ENCODE measurements around the gene ZMIZ1. TPM values are rescaled to one million over a fixed set of nuclear protein-coding genes. Genes with fewer than 3 reads are reported as not detected.

ZMIZ1 gene
- total RNA-seq, 1 experiment from 2014 or later: 11.5 TPM

- Histone ChIP-seq H3K4me1 (peaks cover 55% of the 10 kb centered on the region), H3K36me3 (peaks cover 7% of the 10 kb centered on the region; the same call in 1 of the 2 replicates), H3K4me3 (no peak overlapping the region), H3K27ac (no peak overlapping the region), H3K27me3 (no peaks in the 10 kb centered on the region), H3K9me3 (replicated peaks) (no peaks in the 10 kb centered on the region)
- DNase-seq: peak in 1 of 2 experiments; percentile 46
Measured at GRCh38 chr10:79162861-79163665, 94.3 kb downstream of the ZMIZ1 start.

- Histone ChIP-seq H3K9me3 (replicated peaks) (no peaks in the 10 kb centered on the region), H3K27ac (no peak overlapping the region), H3K4me1 (peaks cover 50% of the 10 kb centered on the region), H3K36me3 (peaks cover 7% of the 10 kb centered on the region; the same call in 1 of the 2 replicates), H3K27me3 (no peaks in the 10 kb centered on the region), H3K4me3 (no peak overlapping the region)
- no peak for DNase-seq
Measured at GRCh38 chr10:79163666-79163975, 94.9 kb downstream of the ZMIZ1 start.

GRCh38 chr10:79164075-79164474, 95.3 kb downstream of the ZMIZ1 start:
- no peak for DNase-seq
- Histone ChIP-seq H3K9me3 (replicated peaks) (no peaks in the 10 kb centered on the region), H3K4me1 (peaks cover 45% of the 10 kb centered on the region), H3K36me3 (peaks cover 7% of the 10 kb centered on the region; the same call in 1 of the 2 replicates), H3K4me3 (no peak overlapping the region), H3K27me3 (no peaks in the 10 kb centered on the region), H3K27ac (no peak overlapping the region)

GRCh38 chr10:79165070-79165778, 96.5 kb downstream of the ZMIZ1 start:
- no peak for DNase-seq
- Histone ChIP-seq H3K4me1 (peaks cover 43% of the 10 kb centered on the region), H3K27me3 (no peaks in the 10 kb centered on the region), H3K27ac (peak overlapping the region; percentile 39; the same call in 1 of the 2 replicates), H3K4me3 (no peak overlapping the region), H3K36me3 (peaks cover 7% of the 10 kb centered on the region; the same call in 1 of the 2 replicates), H3K9me3 (replicated peaks) (no peaks in the 10 kb centered on the region)

GRCh38 chr10:79166312-79166721, 97.6 kb downstream of the ZMIZ1 start:
- H3K9me3 ChIP-seq (replicated peaks): no peaks in the 10 kb centered on the region
- H3K4me3 ChIP-seq: no peak overlapping the region
- peaks cover 52% of the 10 kb centered on the region for H3K4me1 ChIP-seq
- H3K27ac ChIP-seq: peak overlapping the region; percentile 39; the same call in 1 of the 2 replicates
- peak in 1 of 2 experiments; percentile 60 for DNase-seq
- H3K36me3 ChIP-seq: peaks cover 7% of the 10 kb centered on the region; the same call in 1 of the 2 replicates
- H3K27me3 ChIP-seq: no peaks in the 10 kb centered on the region

GRCh38 chr10:79166741-79167140, 98.0 kb downstream of the ZMIZ1 start:
- peaks cover 7% of the 10 kb centered on the region; the same call in 1 of the 2 replicates for H3K36me3 ChIP-seq
- H3K27ac ChIP-seq: peak overlapping the region; percentile 39; the same call in 1 of the 2 replicates
- no peaks in the 10 kb centered on the region for H3K9me3 ChIP-seq (replicated peaks)
- H3K4me3 ChIP-seq: no peak overlapping the region
- no peak for DNase-seq
- H3K4me1 ChIP-seq: peaks cover 52% of the 10 kb centered on the region
- no peaks in the 10 kb centered on the region for H3K27me3 ChIP-seq

GRCh38 chr10:79167537-79167936, 98.8 kb downstream of the ZMIZ1 start:
- no peak overlapping the region for H3K4me3 ChIP-seq
- H3K36me3 ChIP-seq: peaks cover 7% of the 10 kb centered on the region; the same call in 1 of the 2 replicates
- H3K27me3 ChIP-seq: no peaks in the 10 kb centered on the region
- DNase-seq: no peak
- H3K4me1 ChIP-seq: peaks cover 59% of the 10 kb centered on the region
- H3K27ac ChIP-seq: no peak overlapping the region
- H3K9me3 ChIP-seq (replicated peaks): no peaks in the 10 kb centered on the region

- DNase-seq: no peak
- Histone ChIP-seq H3K4me3 (no peak overlapping the region), H3K36me3 (peaks cover 7% of the 10 kb centered on the region; the same call in 1 of the 2 replicates), H3K9me3 (replicated peaks) (no peaks in the 10 kb centered on the region), H3K27ac (no peak overlapping the region), H3K27me3 (no peaks in the 10 kb centered on the region), H3K4me1 (peaks cover 59% of the 10 kb centered on the region)
Measured at GRCh38 chr10:79168210-79168609, 99.4 kb downstream of the ZMIZ1 start.

GRCh38 chr10:79170226-79170752, 101.5 kb downstream of the ZMIZ1 start:
- Histone ChIP-seq H3K27me3 (no peaks in the 10 kb centered on the region), H3K4me3 (no peak overlapping the region), H3K9me3 (replicated peaks) (no peaks in the 10 kb centered on the region), H3K36me3 (0 out of 2 replicates have a peak, but pooled peaks cover 5% of the 10 kb centered on the region), H3K4me1 (peaks cover 64% of the 10 kb centered on the region), H3K27ac (no peak overlapping the region)
- peak in 1 of 2 experiments; percentile 68 for DNase-seq

GRCh38 chr10:79170993-79171392, 102.2 kb downstream of the ZMIZ1 start:
- H3K4me1 ChIP-seq: peaks cover 64% of the 10 kb centered on the region

GRCh38 chr10:79171504-79171903, 102.7 kb downstream of the ZMIZ1 start:
- H3K27ac ChIP-seq: no peak overlapping the region
- peaks cover 64% of the 10 kb centered on the region for H3K4me1 ChIP-seq
- H3K36me3 ChIP-seq: 0 out of 2 replicates have a peak, but pooled peaks cover 5% of the 10 kb centered on the region
- H3K27me3 ChIP-seq: no peaks in the 10 kb centered on the region
- DNase-seq: no peak
- no peaks in the 10 kb centered on the region for H3K9me3 ChIP-seq (replicated peaks)
- H3K4me3 ChIP-seq: no peak overlapping the region

More at GRCh38 chr10:79170993-79171392, 102.2 kb downstream of the ZMIZ1 start:
- no peak overlapping the region for H3K27ac ChIP-seq
- no peak overlapping the region for H3K4me3 ChIP-seq
- no peaks in the 10 kb centered on the region for H3K9me3 ChIP-seq (replicated peaks)
- no peaks in the 10 kb centered on the region for H3K27me3 ChIP-seq
- H3K36me3 ChIP-seq: 0 out of 2 replicates have a peak, but pooled peaks cover 5% of the 10 kb centered on the region
- DNase-seq: no peak

- peaks cover 73% of the 10 kb centered on the region for H3K4me1 ChIP-seq
- no peak overlapping the region for H3K4me3 ChIP-seq
- no peaks in the 10 kb centered on the region for H3K36me3 ChIP-seq
- no peaks in the 10 kb centered on the region for H3K9me3 ChIP-seq (replicated peaks)
- H3K27ac ChIP-seq: no peak overlapping the region
- H3K27me3 ChIP-seq: no peaks in the 10 kb centered on the region
- DNase-seq: no peak
Measured at GRCh38 chr10:79172881-79173280, 104.1 kb downstream of the ZMIZ1 start.

- H3K4me1 ChIP-seq: peaks cover 82% of the 10 kb centered on the region
Measured at GRCh38 chr10:79173582-79174262, 105.0 kb downstream of the ZMIZ1 start.

GRCh38 chr10:79176052-79176501, 107.3 kb downstream of the ZMIZ1 start:
- DNase-seq: no peak
- Histone ChIP-seq H3K4me3 (no peak overlapping the region), H3K36me3 (no peaks in the 10 kb centered on the region), H3K9me3 (replicated peaks) (no peaks in the 10 kb centered on the region), H3K27ac (peak overlapping the region; percentile 35; the same call in 1 of the 2 replicates), H3K4me1 (peaks cover 88% of the 10 kb centered on the region), H3K27me3 (no peaks in the 10 kb centered on the region)

More at GRCh38 chr10:79173582-79174262, 105.0 kb downstream of the ZMIZ1 start:
- no peaks in the 10 kb centered on the region for H3K9me3 ChIP-seq (replicated peaks)
- no peaks in the 10 kb centered on the region for H3K27me3 ChIP-seq
- H3K27ac ChIP-seq: no peak overlapping the region
- no peaks in the 10 kb centered on the region for H3K36me3 ChIP-seq
- no peak overlapping the region for H3K4me3 ChIP-seq
- DNase-seq: no peak
